ENCODE data around the gene SENP8.

Gene SENP8

DNA sequence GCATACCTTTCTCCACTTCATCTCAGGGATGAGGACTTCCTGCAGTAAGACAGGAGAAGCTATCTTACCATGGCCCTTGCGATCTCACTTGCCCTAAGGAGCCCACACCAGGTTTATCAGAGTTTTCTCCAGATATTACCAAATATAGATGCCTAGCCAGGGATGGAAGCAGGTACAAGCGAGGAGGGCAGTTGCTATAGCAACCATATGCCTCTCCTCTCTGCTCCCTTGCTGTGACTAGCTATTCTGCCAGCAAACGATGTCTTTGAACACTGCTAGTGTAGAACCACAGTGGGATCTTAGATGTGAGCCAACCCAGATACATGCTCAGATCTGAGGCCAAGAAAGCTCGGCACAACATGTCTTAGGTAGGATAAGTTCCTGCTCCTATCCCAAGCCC is 45.5 kb downstream of the SENP8 start:
- DNase-seq (ENCODE audit: low read depth) = no peak
- H3K4me3 ChIP-seq (ENCODE audit: low read depth, low read length) = no peak overlapping the region
- TF ChIP-seq, protein P1, sequence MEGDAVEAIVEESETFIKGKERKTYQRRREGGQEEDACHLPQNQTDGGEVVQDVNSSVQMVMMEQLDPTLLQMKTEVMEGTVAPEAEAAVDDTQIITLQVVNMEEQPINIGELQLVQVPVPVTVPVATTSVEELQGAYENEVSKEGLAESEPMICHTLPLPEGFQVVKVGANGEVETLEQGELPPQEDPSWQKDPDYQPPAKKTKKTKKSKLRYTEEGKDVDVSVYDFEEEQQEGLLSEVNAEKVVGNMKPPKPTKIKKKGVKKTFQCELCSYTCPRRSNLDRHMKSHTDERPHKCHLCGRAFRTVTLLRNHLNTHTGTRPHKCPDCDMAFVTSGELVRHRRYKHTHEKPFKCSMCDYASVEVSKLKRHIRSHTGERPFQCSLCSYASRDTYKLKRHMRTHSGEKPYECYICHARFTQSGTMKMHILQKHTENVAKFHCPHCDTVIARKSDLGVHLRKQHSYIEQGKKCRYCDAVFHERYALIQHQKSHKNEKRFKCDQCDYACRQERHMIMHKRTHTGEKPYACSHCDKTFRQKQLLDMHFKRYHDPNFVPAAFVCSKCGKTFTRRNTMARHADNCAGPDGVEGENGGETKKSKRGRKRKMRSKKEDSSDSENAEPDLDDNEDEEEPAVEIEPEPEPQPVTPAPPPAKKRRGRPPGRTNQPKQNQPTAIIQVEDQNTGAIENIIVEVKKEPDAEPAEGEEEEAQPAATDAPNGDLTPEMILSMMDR (IDR thresholded peaks at IDR 0.05; ENCODE audit: low read depth, low read length, missing control alignments) = no peak

DNA sequence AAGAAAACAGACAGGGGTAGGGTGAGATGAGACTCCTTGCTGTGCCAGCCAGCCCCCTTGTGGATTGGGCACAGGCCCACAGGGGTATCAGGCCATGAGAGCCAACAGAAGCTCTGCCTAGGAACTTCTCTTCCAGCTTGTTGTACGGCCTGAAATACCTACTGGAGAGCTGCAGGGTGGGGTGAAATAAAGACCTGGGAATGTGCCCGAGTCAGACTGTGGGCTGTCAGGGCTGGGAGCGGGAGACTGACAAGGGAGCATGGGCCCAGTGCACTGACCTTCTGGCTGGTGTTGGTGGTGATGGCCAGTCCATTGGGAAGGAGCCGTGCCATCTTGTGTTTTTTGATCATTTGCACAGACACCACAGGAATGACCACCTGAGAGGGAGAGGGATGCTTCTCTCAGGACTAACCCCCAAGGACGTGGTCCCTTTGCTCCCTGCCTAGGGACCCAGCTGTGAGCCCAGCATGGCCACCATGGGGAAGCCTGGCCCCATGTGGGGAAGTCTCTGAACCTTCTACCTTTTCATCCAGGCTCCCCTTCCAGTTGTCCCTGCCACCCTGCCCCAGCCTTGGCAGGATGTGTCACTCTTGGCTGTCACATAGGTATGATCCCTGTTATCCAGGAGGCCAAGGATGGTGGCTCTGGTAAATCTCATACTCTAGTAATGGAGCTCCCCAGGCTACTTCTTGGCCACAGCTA is 48.7 kb downstream of the SENP8 start:
- no peak for DNase-seq (ENCODE audit: low read depth)
- TF ChIP-seq, protein P1 (IDR thresholded peaks at IDR 0.05; ENCODE audit: low read depth, low read length, missing control alignments) = no peak
- no peak overlapping the region for H3K4me3 ChIP-seq (ENCODE audit: low read depth, low read length)

DNA sequence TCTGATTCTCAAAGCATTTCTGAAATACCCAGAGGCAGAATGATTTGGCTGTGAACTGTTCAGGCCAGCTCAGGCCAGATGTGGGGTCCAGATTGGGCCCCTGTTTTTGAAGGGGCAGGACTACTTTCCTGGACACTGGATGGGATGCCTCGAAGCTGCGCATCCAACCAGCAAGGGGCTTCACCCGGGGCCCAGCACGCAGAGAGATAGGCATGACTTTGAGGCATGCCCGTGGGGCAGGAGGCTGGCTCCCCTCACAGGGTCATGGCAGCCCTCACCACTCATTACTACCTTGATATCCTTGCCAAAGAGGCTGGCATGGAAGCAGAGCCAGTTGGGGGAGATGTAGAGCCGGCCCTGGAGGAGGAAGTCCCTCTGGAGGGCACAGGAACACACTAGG is 49.2 kb downstream of the SENP8 start:
- TF ChIP-seq, protein P1 (IDR thresholded peaks at IDR 0.05; ENCODE audit: low read depth, low read length, missing control alignments) = no peak
- no peak overlapping the region for H3K4me3 ChIP-seq (ENCODE audit: low read depth, low read length)

DNA sequence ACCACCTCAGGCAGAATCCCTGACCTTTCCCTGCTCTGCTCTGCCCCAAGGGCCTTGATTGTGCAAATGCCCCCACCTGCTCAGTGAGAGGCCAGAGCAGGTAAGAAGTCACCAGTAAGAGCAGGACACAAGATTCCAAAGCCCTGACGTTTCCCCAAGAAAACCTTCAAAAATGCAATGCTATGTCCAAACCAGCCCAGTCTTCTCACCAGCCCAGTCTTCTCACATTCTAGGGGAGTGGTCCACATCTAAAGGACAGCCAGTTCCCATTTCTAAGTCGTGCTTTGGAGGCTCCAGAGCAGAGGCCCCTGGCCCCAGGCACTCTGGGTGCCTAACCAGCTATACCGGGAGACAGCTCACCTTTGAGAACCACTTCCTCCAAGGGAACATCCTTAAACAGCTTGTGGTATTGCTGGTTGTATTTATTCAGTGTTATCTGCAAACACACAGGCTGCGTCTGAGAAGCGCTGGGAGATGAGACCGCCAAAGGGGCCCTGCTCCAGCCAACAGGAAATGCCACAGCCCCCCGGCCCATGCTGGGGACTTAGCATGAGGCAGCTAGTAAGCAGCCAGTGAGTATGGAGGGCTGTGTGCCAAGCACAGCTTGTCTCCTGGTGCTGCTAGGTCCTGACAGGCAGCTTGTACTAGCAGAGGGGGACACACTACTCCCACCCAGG is 50.1 kb downstream of the SENP8 start:
- no peak overlapping the region for H3K4me3 ChIP-seq (ENCODE audit: low read depth, low read length)
- TF ChIP-seq, protein P1 (IDR thresholded peaks at IDR 0.05; ENCODE audit: low read depth, low read length, missing control alignments) = no peak
- no peak for DNase-seq (ENCODE audit: low read depth)

More for the DNA sequence above, 49.2 kb downstream of the SENP8 start:
- DNase-seq (ENCODE audit: low read depth) = no peak

DNA sequence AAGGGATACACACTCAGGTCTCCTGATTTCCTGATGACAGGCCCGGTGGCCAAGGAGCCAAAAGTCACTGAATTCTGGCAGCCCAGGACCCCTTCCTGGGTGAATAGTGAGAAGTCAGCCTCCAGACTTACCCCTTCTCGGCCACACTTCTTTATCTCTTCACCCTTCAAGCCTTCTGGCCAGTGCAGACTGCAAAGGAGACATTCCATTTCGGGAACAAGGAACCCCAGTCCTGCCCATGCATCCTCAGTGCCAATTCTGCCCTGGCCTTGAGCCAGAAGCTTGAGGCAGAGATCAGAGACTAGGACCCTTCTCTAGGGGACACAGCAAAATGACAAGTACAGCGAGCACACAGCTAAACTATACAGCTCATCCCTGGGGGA is 50.6 kb downstream of the SENP8 start:
- H3K4me3 ChIP-seq (ENCODE audit: low read depth, low read length) = no peak overlapping the region
- DNase-seq (ENCODE audit: low read depth) = no peak
- TF ChIP-seq, protein P1 (IDR thresholded peaks at IDR 0.05; ENCODE audit: low read depth, low read length, missing control alignments) = no peak

DNA sequence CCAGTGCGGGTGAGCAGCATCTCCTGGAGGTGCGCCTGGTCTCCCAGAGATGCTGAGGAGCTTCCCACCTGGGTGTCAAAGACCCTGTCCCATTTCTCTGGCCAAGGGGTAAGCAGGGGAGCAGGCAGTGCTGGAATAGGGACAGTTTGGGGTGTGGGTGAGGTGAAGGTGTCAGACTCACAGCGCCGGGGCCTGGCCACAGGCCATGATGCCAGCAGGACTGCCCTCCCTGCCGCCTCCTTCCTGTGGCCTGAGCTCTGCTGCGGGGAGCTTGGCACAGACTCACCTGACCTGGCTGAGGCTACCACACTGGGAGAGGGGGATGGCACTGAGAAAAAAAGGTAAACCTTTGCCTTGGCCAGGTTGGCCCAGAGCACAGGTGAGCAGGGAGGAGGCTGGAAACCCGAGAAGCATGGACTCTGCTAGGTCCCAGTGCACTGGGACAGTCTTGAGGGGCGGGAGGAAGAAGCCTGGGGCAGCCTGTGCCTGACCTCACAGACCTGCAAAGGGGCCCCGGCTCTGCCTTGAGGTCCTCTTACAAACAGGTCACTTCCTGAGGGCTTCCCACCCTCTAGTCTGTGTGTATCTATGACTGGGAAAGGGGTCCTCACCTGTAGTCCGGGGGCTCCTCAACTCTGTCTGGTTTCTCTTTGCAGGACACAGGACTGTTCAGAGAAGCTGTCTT is 51.2 kb downstream of the SENP8 start:
- TF ChIP-seq, protein P1 (IDR thresholded peaks at IDR 0.05; ENCODE audit: low read depth, low read length, missing control alignments) = no peak
- no peak for DNase-seq (ENCODE audit: low read depth)
- H3K4me3 ChIP-seq (ENCODE audit: low read depth, low read length) = no peak overlapping the region

Data from GM12864 (cell line).